B cell (primary cell): ENCODE results near the gene PDGFC. TPM values are rescaled to one million over a fixed set of nuclear protein-coding genes. Genes with fewer than 3 reads are reported as not detected.

Experiments
- ATAC-seq: fragments of 200-7000 bp; cut with Tn5 transposase; one replicate; pipeline ENCODE4 v1.10.0; 2021; ENCODE audit warnings: low read depth, mild to moderate bottlenecking, moderate number of reproducible peaks, moderate library complexity
- CTCF ChIA-PET: fragments of 350-600 bp; sonication (Branson Sonifier 250); formaldehyde crosslinking; loops from one replicate; lab custom pipeline; 2021; ENCODE audit warnings: antibody characterized with exemption, inconsistent platforms; lab: Charles Lee
- POLR2A ChIA-PET: fragments of 350-600 bp; sonication (Branson Sonifier 250); formaldehyde crosslinking; loops from one replicate; lab custom pipeline; 2021; ENCODE audit warnings: antibody characterized with exemption; lab: Charles Lee
- DNase-seq: peaks from one replicate; pipeline ENCODE4 v3.0.0; 2013
- H2AFZ ChIP-seq: 2 replicates; pipeline ENCODE4 v1.6.1; 2012; ENCODE audit warnings: mild to moderate bottlenecking, low read depth, low read length; ENCODE audit not compliant: insufficient read depth, poor library complexity, severe bottlenecking
- H3K27ac ChIP-seq, 2 donors: 1 replicate in 1 of 2; 2 replicates in 1 of 2; pipeline ENCODE4 v1.5.1; 2012 to 2013; ENCODE audit warnings: low read length in 2 of 2, mild to moderate bottlenecking in 2 of 2, moderate library complexity in 1 of 2
- H3K27me3 ChIP-seq, 4 experiments: fragments of 200-600 bp in 1 of 4; sonication (generic) in 1 of 4; replicated peaks in 1 of 4; 1 replicate in 2 of 4; 2 replicates in 2 of 4; pipeline versions ENCODE4 v1.6.1 to v1.7.0; 2013 to 2016; ENCODE audit warnings: low read length in 3 of 4, mild to moderate bottlenecking in 2 of 4, mixed read lengths in 1 of 4, moderate library complexity in 1 of 4; ENCODE audit not compliant: insufficient read depth in 4 of 4, control insufficient read depth in 3 of 4; ENCODE audit errors: control extremely low read depth in 1 of 4
- H3K36me3 ChIP-seq, 2 experiments: replicated peaks in 1 of 2; 1 replicate in 1 of 2; 2 replicates in 1 of 2; pipeline versions ENCODE4 v1.6.1 to v1.7.1; 2013; ENCODE audit warnings: low read length in 1 of 2; ENCODE audit not compliant: insufficient read depth in 2 of 2, control insufficient read depth in 1 of 2; ENCODE audit errors: control extremely low read depth in 1 of 2, extremely low read depth in 1 of 2
- H3K4me1 ChIP-seq, 2 donors: fragments of 200-600 bp in 1 of 2; sonication (generic) in 1 of 2; 1 replicate in 1 of 2; 2 replicates in 1 of 2; pipeline versions ENCODE4 v1.5.1 to v1.6.1; 2013 to 2017; ENCODE audit warnings: low read length in 2 of 2; ENCODE audit not compliant: control insufficient read depth in 2 of 2, insufficient read depth in 2 of 2
- H3K4me2 ChIP-seq: replicated peaks from 2 replicates; pipeline ENCODE3; 2012; ENCODE audit warnings: mild to moderate bottlenecking, low read depth, low read length; ENCODE audit not compliant: poor library complexity, severe bottlenecking
- H3K4me3 ChIP-seq, 5 experiments: fragments of 200-600 bp in 1 of 5; sonication (generic) in 1 of 5; 1 replicate in 3 of 5; 2 replicates in 2 of 5; pipeline versions ENCODE4 v1.5.1 to v1.7.0; 2011 to 2016; ENCODE audit warnings: low read length in 4 of 5, mild to moderate bottlenecking in 4 of 5, low read depth in 2 of 5, control low read depth in 1 of 5, moderate library complexity in 1 of 5; ENCODE audit not compliant: insufficient read depth in 1 of 5; ENCODE audit errors: control extremely low read depth in 1 of 5, extremely low read depth in 1 of 5
- H3K79me2 ChIP-seq: fragments of 200-600 bp; sonication (generic); one replicate; pipeline ENCODE4 v1.6.0; 2016; ENCODE audit warnings: low read length; ENCODE audit not compliant: control insufficient read depth, insufficient read depth
- H3K9ac ChIP-seq: fragments of 200-600 bp; sonication (generic); 2 replicates; pipeline ENCODE4 v1.6.1; 2017; ENCODE audit warnings: mild to moderate bottlenecking, low read length, moderate library complexity
- H3K9me3 ChIP-seq, 3 donors: one replicate each; pipeline versions ENCODE4 v1.6.1 to v1.7.1; 2013; ENCODE audit warnings: low read length in 2 of 3; ENCODE audit not compliant: control insufficient read depth in 2 of 3, insufficient read depth in 1 of 3; ENCODE audit errors: control extremely low read depth in 1 of 3
- H4K20me1 ChIP-seq: 2 replicates; pipeline ENCODE4 v1.6.0; 2012; ENCODE audit warnings: mild to moderate bottlenecking, low read length; ENCODE audit not compliant: insufficient read depth, control insufficient read depth, poor library complexity, severe bottlenecking
- H3K27ac Mint-ChIP-seq: one replicate; pipeline ENCODE4 v1.8.0; 2021; ENCODE audit warnings: mixed read lengths
- H3K27me3 Mint-ChIP-seq: one replicate; pipeline ENCODE4 v1.8.0; 2021; ENCODE audit warnings: mixed read lengths
- H3K4me1 Mint-ChIP-seq: one replicate; pipeline ENCODE4 v1.8.0; 2021; ENCODE audit warnings: mixed read lengths
- H3K4me3 Mint-ChIP-seq: one replicate; pipeline ENCODE4 v1.8.0; 2021; ENCODE audit warnings: mixed read lengths
- H3K9me3 Mint-ChIP-seq: one replicate; pipeline ENCODE4 v1.8.0; 2022; ENCODE audit warnings: mixed read lengths; ENCODE audit not compliant: insufficient read depth
- CTCF ChIP-seq: fragments of 200-600 bp; IDR thresholded peaks from one replicate; pipeline ENCODE4 v1.8.0; 2022; ENCODE audit warnings: antibody characterized with exemption, mild to moderate bottlenecking
- EZH2 ChIP-seq: IDR thresholded peaks from 2 replicates; pipeline ENCODE4 v1.6.1; 2012; ENCODE audit warnings: borderline replicate concordance, low read depth, mild to moderate bottlenecking, moderate library complexity, low read length; ENCODE audit not compliant: insufficient read depth, poor library complexity, severe bottlenecking
- WGBS: methylation state at CpG from one replicate; pipeline ENCODE4 v1.1.5; 2013; ENCODE audit warnings: missing lambda C conversion rate; ENCODE audit not compliant: insufficient coverage; 5-methylcytosine and 5-hydroxymethylcytosine counted together
- intact Hi-C: fragments of 100-400 bp; cut with micrococcal nuclease; formaldehyde crosslinking; loops from one replicate; pipeline ENCODE4 v1.10.0; 2022
- polyA plus RNA-seq: library from polyadenylated mRNA; depleted of rRNA; stranded (reverse); fragments of >200 nt; gene quantifications from 2 replicates; pipeline ENCODE4 v1.2.3, GENCODE V29; 2012
- total RNA-seq, 2 donors: library from RNA; stranded (reverse); fragments of 120-200 nt in 1 of 2; gene quantifications; 1 replicate in 1 of 2; 2 replicates in 1 of 2; pipeline versions ENCODE4 v1.2.3 to v1.2.4, GENCODE V29; 2013 to 2022

PDGFC gene
- total and polyA plus RNA-seq, 2 donors (not counting 1 experiment from before 2014, with no cell fraction given), result 0.10 TPM; not detected in 1

- Histone ChIP-seq H3K9ac (no peak overlapping the region), H2AFZ (no peak overlapping the region), H3K4me2 (no peak overlapping the region), H4K20me1 (no peaks in the 10 kb centered on the region), H3K4me3 (no peak overlapping the region), H3K27me3 (no peaks in the 10 kb centered on the region), H3K36me3 (no peaks in the 10 kb centered on the region), H3K79me2 (no peaks in the 10 kb centered on the region), H3K27ac (no peak overlapping the region), H3K9me3 (no peaks in the 10 kb centered on the region), H3K4me1 (no peaks in the 10 kb centered on the region)
- ChIA-PET POLR2A (no interaction called here), CTCF (no interaction called here)
- Mint-ChIP-seq H3K9me3 (peaks cover 4% of the 10 kb centered on the region), H3K27me3 (no peaks in the 10 kb centered on the region), H3K27ac (no peak overlapping the region), H3K4me3 (no peak overlapping the region), H3K4me1 (no peaks in the 10 kb centered on the region)
- DNase-seq, result no peak
- WGBS, result 8% methylated on average over 3 of the region's 3 CpGs
- TF ChIP-seq CTCF, result no peak
- no peak for TF ChIP-seq EZH2
- no peak for ATAC-seq
- intact Hi-C loops, result no loop called here
Observed at GRCh38 chr4:156954587-156954986, 17.0 kb downstream of the PDGFC start.

GRCh38 chr4:156953951-156954350 lies 17.6 kb downstream of the PDGFC start:
- Histone ChIP-seq H3K4me3 (no peak overlapping the region), H3K36me3 (no peaks in the 10 kb centered on the region), H3K4me2 (no peak overlapping the region), H3K4me1 (no peaks in the 10 kb centered on the region), H3K9ac (no peak overlapping the region), H3K27me3 (no peaks in the 10 kb centered on the region), H2AFZ (no peak overlapping the region), H3K9me3 (no peaks in the 10 kb centered on the region), H3K27ac (no peak overlapping the region), H4K20me1 (no peaks in the 10 kb centered on the region), H3K79me2 (no peaks in the 10 kb centered on the region)
- Mint-ChIP-seq H3K27me3 (no peaks in the 10 kb centered on the region), H3K4me3 (no peak overlapping the region), H3K27ac (no peak overlapping the region), H3K9me3 (peaks cover 4% of the 10 kb centered on the region), H3K4me1 (no peaks in the 10 kb centered on the region)
- CTCF ChIA-PET, result no interaction called here
- intact Hi-C loops, result no loop called here
- WGBS, result 38% methylated on average over 1 of the region's 2 CpGs
- TF ChIP-seq CTCF (no peak), EZH2 (no peak)
- POLR2A ChIA-PET, result no interaction called here
- ATAC-seq (no peak), DNase-seq (no peak)
